Amygdala (tissue), 56 donors: ENCODE measurements around the gene TRABD2B.

Experiments
- DNase-seq, 56 donors: peaks; one replicate each; lab custom pipeline; 2025; lab: John Stamatoyannopoulos, UW

Gene TRABD2B

GRCh38 chr1:47856996-47857395 is 140.2 kb downstream of the TRABD2B start:
- DNase-seq: no peak

- no peak for DNase-seq
These were observed 142.0 kb downstream of the TRABD2B start for GRCh38 chr1:47855230-47855629.

GRCh38 chr1:47854552-47855144 is 142.5 kb downstream of the TRABD2B start:
- DNase-seq: no peak

- no peak for DNase-seq
These were observed 143.3 kb downstream of the TRABD2B start for GRCh38 chr1:47853852-47854251.

GRCh38 chr1:47853059-47853458 is 144.1 kb downstream of the TRABD2B start:
- DNase-seq: no peak

GRCh38 chr1:47852006-47852718 is 145.0 kb downstream of the TRABD2B start:
- no peak for DNase-seq

- no peak for DNase-seq
These were observed 146.7 kb downstream of the TRABD2B start for GRCh38 chr1:47850451-47850850.

GRCh38 chr1:47849591-47850261 is 147.5 kb downstream of the TRABD2B start:
- no peak for DNase-seq

- DNase-seq: no peak
These were observed 148.1 kb downstream of the TRABD2B start for GRCh38 chr1:47849005-47849521.

- DNase-seq: no peak
These were observed 149.4 kb downstream of the TRABD2B start for GRCh38 chr1:47847763-47848162.

- no peak for DNase-seq
These were observed 152.6 kb downstream of the TRABD2B start for GRCh38 chr1:47844558-47844955.

- DNase-seq: no peak
These were observed 153.2 kb downstream of the TRABD2B start for GRCh38 chr1:47843781-47844557.

- no peak for DNase-seq
These were observed 154.1 kb downstream of the TRABD2B start for GRCh38 chr1:47843059-47843458.

GRCh38 chr1:47842228-47842919 is 154.8 kb downstream of the TRABD2B start:
- DNase-seq: no peak

- DNase-seq: no peak
These were observed 155.8 kb downstream of the TRABD2B start for GRCh38 chr1:47841356-47841755.

- no peak for DNase-seq
These were observed 156.6 kb downstream of the TRABD2B start for GRCh38 chr1:47840393-47841190.

- no peak for DNase-seq
These were observed 157.8 kb downstream of the TRABD2B start for GRCh38 chr1:47839433-47839760.

GRCh38 chr1:47838562-47839432 is 158.4 kb downstream of the TRABD2B start:
- no peak for DNase-seq
